Femur (tissue), 1 donor: ENCODE measurements around the gene TRAP1.

Experiments
- DNase-seq: peaks from one replicate; pipeline ENCODE4 v3.0.0-alpha.2; 2017

The TRAP1 gene

GRCh38 chr16:3646348-3646920 lies 70.9 kb downstream of the TRAP1 start:
- DNase-seq = no peak

- DNase-seq = peak; percentile 48
Observed at GRCh38 chr16:3645504-3646347, 71.6 kb downstream of the TRAP1 start.

DNA sequence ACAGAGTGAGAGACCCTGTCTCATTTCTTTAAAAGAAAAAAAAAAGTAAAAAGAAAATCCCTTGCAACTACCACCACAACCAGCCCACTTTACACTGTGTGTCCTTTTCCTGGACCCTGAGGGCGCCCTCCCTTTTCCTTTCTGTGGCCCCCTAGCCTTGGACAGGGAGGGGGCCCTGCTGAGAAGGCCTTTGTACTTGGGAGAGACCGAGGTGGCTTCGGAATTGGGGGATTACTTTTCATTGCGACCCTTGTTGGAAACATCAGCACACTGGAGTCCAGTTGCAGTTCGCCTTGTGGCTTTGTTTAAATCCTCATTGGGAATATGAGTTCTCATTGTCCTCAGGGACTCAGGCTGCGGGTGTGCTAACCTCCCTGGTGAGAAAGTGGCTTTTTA lies 72.2 kb downstream of the TRAP1 start:
- no peak for DNase-seq

GRCh38 chr16:3643095-3643730 lies 74.1 kb downstream of the TRAP1 start:
- DNase-seq = no peak

- DNase-seq = no peak
Observed at GRCh38 chr16:3642397-3643094, 74.8 kb downstream of the TRAP1 start.

DNA sequence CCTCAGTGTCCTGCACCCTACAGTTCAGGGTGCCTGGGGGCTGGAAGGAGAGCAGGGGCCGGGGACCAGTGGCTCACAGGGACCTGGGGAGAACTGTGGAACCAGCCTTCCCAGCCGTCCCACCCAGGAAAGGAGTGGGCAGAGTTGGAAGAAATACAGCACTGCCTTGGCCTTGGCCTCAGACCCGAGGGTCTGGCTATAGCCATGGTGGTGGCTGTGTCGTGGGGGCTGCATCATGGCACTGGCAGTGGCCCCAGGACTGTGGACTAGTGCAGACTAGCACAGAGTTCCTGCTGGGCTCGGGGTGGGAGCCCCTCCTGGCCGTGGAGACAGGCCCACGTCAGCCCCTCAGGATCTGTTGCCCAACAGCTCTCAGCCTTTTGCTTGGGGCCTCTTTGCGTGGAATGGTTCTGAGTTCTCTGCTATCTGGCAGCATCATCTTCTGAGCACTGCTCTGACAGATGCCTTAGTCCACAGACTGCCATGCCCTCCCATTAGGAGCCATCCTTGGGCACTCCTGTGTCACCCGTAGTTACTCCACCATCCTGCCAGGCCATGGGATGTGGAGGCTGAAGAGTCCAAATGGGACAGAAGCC lies 75.4 kb downstream of the TRAP1 start:
- no peak for DNase-seq

- DNase-seq = no peak
Observed at GRCh38 chr16:3640632-3641501, 76.5 kb downstream of the TRAP1 start.

- no peak for DNase-seq
Observed at GRCh38 chr16:3640207-3640606, 77.1 kb downstream of the TRAP1 start.

DNA sequence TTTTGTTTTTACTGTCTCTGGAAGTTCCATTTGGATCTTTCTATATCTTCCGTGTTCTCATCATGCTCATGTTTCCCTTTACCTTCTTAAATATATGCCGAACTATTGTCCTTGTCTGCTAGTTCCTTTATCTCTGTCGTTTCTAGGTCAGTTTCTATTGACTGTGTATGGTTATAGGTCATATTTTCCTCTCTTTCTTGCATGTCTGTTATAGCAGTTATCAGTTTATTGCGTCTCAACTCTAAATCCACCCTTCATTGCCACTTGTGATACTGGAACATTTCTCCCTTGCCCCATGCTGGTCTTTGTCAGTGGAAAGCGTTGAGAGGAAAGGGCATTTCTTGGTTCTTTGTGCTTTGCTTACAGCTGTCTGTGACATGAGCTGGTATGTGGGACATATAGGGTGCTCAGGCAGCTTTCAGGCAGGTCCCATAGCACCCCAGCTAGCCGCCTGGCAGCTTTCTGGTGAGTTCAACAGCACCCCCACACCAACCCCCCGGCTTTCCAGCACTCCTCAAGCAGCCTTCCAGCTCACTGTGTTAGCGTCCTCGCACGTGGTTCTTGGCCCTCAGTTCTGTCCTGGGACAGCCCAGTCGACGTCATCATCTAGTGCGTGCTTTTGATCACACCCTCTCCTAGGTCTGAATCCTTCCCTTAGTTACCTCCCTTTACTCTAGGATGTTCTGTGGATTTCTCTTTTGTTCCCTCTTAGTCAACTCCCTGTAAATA lies 78.2 kb downstream of the TRAP1 start:
- no peak for DNase-seq

DNA sequence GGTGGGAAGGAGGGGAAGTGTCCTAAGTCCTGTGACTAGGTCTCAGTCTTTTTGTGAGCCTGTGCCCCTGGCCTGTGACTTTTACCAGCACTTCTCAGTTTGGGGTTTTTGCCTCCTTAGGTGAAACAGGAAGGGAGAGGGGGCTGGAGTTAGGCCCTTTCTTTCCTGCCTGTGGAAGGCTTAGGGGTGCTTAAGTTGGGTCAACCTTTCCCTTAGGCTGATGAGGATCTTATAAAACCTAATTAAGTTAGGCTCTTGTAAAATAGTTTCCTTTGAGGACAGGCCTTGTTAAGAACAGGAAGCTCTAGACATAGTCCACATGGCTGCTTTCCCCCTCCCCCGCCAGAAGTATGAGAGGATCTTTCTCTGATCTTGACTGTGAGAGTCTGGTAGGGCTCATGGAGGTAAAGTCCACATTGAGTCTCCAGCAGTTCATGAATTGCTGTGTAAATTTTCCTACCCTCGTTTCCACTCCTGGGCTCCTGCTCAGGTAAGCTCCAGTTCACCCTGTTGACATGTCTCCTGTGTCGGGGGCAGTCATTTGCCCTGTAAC lies 79.9 kb downstream of the TRAP1 start:
- no peak for DNase-seq

DNA sequence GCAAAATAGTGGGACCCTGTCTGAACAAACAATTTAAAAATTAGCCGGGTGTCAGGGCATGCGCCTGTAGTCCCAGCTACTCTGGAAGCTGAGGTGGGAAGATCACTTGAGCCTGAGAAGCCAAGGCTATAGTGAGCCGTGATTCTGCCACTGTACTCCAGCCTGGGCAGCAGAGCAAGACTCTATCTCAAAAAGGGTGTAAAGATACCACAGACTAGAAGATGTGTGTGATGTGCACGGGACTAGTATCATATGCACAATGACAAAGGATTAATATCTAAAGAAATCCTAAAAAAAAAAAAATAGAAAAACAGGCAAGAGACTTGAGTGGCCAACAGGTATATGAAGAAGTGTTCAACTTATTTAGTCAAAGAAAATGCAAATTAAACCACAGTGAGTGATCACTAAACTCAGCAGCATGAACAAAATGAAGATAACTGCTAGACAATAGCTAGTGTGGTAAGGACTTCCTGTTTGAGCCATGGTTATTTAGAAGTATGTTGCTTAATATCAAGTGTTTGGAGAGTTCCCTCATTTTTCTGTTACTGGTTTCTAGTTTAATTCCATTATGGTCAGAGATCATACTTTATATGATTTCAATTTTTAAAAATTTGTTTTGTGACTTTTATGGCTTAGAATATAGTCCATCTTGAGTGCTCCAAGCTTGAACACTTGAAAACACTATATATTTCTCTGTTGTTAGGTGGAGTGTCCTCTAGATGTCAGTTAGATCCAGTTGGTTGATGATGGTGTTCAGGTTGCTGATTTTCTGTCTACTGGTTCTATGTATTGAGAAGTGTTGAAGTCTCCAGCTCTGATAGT lies 91.2 kb downstream of the TRAP1 start:
- no peak for DNase-seq

DNA sequence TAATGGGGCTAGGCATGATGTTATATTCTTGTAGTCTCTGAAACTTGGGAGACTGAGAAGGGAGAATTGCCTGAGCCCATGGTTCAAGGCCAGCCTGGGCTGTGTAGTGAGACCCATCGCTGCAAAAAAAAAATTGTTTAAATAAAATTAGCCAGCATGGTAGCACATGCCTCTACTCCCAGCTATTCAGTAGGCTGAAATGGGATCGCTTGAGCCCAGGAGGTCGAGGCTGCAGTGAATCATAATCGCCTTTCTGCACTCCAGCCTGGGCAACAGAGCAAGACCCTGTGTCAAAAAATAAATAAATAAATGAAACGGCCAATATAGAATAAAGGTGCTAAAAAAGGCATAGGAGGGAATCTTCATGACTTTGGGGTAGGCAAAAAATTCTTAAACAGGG lies 92.0 kb downstream of the TRAP1 start:
- DNase-seq = no peak

GRCh38 chr16:3623642-3624041 lies 93.7 kb downstream of the TRAP1 start:
- no peak for DNase-seq

DNA sequence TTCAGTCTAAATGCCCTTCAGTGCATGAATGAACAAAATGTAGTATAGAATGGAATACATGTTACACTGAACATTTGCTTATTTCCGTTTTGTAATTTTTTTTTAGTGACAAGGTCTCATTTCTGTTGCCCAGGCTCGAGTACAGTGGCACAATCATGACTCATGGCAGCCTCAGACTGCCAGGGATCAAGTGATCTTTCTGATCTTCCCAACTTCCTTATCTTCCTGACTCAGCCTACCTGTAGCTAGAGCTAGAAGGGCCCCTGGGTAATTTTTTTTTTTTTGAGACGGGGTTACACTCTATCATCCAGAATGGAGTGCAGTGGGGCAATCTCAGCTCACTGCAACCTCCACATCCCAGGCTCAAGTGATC lies 98.6 kb downstream of the TRAP1 start:
- no peak for DNase-seq

GRCh38 chr16:3612510-3613466 lies 104.5 kb downstream of the TRAP1 start:
- no peak for DNase-seq

- peak; percentile 94 for DNase-seq
Observed at GRCh38 chr16:3611146-3611975, 106.0 kb downstream of the TRAP1 start, which contains the start of gene SLX4. Gene SLX4 (minus strand): TSS chr16:3611606. CDS start chr16:3608964, 2,642 bp downstream.

- DNase-seq = no peak
Observed at GRCh38 chr16:3610698-3611145, 106.6 kb downstream of the TRAP1 start.
